Activated CD8-positive, alpha-beta memory T cell treated with anti-CD3 and anti-CD28 coated beads, Interleukin-2, amount 10 ng/mL, durations not matched to agents 7 days and 5 days (primary cell): ENCODE measurements around the gene NRN1. TPM values are rescaled to one million over a fixed set of nuclear protein-coding genes. Genes with fewer than 3 reads are reported as not detected.

Experiments used
- ATAC-seq: fragments of 150-1000 bp; cut with Tn5 transposase; one replicate; pipeline ENCODE4 v1.10.0; 2021; ENCODE audit warnings: moderate library complexity
- CTCF ChIA-PET: fragments of 350-600 bp; sonication (Branson Sonifier 250); formaldehyde crosslinking; loops from one replicate; lab custom pipeline; 2021; ENCODE audit warnings: antibody characterized with exemption; lab: Charles Lee
- DNase-seq: peaks from one replicate; pipeline ENCODE4 v3.0.0-alpha.2; 2020
- H3K27ac Mint-ChIP-seq: one replicate; pipeline ENCODE4 v1.8.0; 2021; ENCODE audit warnings: mild to moderate bottlenecking, mixed read lengths
- H3K27me3 Mint-ChIP-seq: one replicate; pipeline ENCODE4 v1.8.0; 2021; ENCODE audit warnings: mixed read lengths
- H3K36me3 Mint-ChIP-seq: one replicate; pipeline ENCODE4 v1.8.0; 2021; ENCODE audit warnings: mild to moderate bottlenecking, mixed read lengths
- H3K4me1 Mint-ChIP-seq: one replicate; pipeline ENCODE4 v1.8.0; 2021; ENCODE audit warnings: mixed read lengths
- H3K4me3 Mint-ChIP-seq: one replicate; pipeline ENCODE4 v1.8.0; 2021; ENCODE audit warnings: mild to moderate bottlenecking, moderate library complexity, mixed read lengths
- H3K9me3 Mint-ChIP-seq: one replicate; pipeline ENCODE4 v1.8.0; 2022; ENCODE audit warnings: low read depth, mixed read lengths
- total RNA-seq, 2 experiments: library from RNA; stranded (reverse); gene quantifications; one replicate each; pipeline ENCODE4 v1.2.3, GENCODE V29; 2021

NRN1 gene
- total RNA-seq, 2 experiments from 2014 or later: 0.26 to 1.7 TPM

DNA sequence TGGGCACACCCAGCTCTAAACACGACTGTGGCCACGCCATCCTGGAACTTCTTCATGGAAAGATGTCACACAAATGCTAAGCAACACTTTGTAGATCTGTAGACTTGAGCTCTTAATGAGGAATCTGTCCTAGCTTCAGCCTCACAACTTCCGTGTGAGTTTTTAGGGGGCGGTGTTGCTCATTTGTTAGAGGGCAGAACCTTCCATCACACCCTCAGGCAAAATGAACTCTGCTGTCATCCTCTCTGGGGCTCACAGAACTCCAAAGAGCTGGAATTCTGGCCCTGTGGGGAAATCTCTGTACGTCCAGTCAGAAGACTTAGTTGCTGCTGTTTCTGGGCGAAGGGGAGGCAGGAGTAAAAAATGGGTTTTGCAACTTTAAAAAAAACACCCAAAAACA is 49.8 kb downstream of the NRN1 start:
- H3K4me1 Mint-ChIP-seq: no peaks in the 10 kb centered on the region
- CTCF ChIA-PET: no interaction called here
- ATAC-seq: no peak
- H3K4me3 Mint-ChIP-seq: no peak overlapping the region
- no peaks in the 10 kb centered on the region for H3K9me3 Mint-ChIP-seq
- no peaks in the 10 kb centered on the region for H3K36me3 Mint-ChIP-seq
- DNase-seq: no peak
- H3K27ac Mint-ChIP-seq: no peak overlapping the region
- peaks cover 44% of the 10 kb centered on the region for H3K27me3 Mint-ChIP-seq

DNA sequence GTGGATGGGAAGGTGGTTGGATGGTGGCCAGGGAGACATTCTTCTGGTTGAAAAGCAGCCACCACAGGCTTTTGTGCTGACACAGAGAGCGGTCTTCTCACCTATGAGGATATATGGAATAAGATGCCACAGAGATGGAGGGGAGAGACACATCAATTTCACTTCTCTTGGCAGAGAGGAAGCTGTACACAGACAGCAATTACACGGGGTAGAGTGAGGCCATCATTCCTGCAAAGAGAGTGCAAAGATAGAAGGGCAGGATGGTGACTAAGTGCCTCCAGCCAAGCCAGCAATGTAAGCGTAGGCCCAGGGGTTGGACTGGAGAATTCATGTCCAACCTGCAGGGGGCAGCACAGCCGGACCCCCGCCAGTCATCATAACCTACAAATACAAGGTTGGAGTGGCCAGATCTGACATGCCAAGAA is 56.4 kb downstream of the NRN1 start:
- Mint-ChIP-seq H3K4me1 (no peaks in the 10 kb centered on the region), H3K9me3 (no peaks in the 10 kb centered on the region), H3K4me3 (no peak overlapping the region), H3K36me3 (no peaks in the 10 kb centered on the region), H3K27me3 (peaks cover 44% of the 10 kb centered on the region), H3K27ac (no peak overlapping the region)
- DNase-seq: no peak
- CTCF ChIA-PET: no interaction called here
- ATAC-seq: peak; percentile 53
